Loucy (cell line): ENCODE data around the gene AP4B1.

ENCODE experiments used
- EZH2phosphoT487 ChIP-seq: fragments of 200-600 bp; IDR thresholded peaks from 2 replicates; pipeline ENCODE4 v1.6.1; 2018; ENCODE audit warnings: antibody characterized with exemption, mild to moderate bottlenecking, moderate library complexity, borderline replicate concordance
- TF ChIP-seq, protein P1 (sequence below): fragments of 200-600 bp; sonication (generic); conservative IDR thresholded peaks from 2 replicates; pipeline ENCODE4 v1.5.1; 2014; ENCODE audit warnings: mild to moderate bottlenecking, antibody characterized with exemption, low read length

DNA sequence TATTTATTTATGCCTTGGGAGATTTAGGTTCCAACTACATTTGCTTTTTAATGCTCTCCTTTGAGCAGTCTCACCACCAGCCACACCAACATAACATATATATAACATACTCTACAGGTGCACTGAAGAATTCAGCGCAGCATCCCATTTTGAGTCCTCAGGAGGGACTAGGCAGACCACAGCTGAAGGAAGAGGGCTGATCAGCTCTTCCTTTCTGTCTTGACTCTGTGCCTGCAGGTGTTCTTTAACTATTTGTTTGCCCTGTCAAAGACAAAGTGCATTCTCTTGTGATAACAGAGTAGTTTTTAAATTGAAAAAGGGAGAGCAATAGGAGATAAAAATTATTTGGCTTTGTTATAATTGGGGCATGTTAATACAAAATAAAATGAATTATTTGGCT, 41.5 kb upstream of the AP4B1 start:
- TF ChIP-seq, protein P1, sequence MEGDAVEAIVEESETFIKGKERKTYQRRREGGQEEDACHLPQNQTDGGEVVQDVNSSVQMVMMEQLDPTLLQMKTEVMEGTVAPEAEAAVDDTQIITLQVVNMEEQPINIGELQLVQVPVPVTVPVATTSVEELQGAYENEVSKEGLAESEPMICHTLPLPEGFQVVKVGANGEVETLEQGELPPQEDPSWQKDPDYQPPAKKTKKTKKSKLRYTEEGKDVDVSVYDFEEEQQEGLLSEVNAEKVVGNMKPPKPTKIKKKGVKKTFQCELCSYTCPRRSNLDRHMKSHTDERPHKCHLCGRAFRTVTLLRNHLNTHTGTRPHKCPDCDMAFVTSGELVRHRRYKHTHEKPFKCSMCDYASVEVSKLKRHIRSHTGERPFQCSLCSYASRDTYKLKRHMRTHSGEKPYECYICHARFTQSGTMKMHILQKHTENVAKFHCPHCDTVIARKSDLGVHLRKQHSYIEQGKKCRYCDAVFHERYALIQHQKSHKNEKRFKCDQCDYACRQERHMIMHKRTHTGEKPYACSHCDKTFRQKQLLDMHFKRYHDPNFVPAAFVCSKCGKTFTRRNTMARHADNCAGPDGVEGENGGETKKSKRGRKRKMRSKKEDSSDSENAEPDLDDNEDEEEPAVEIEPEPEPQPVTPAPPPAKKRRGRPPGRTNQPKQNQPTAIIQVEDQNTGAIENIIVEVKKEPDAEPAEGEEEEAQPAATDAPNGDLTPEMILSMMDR = no peak
- TF ChIP-seq EZH2phosphoT487 = no peak
